ENCODE data around the gene BNC1. TPM values are rescaled to one million over a fixed set of nuclear protein-coding genes. Genes with fewer than 3 reads are reported as not detected.

Gene BNC1
- polyA plus RNA-seq, 1 of the 3 experiments (the other 2 are of a cell fraction), result not detected

GRCh38 chr15:83300826-83301225, 16.4 kb upstream of the BNC1 start:
- ChIA-PET CTCF (no interaction called here), POLR2A (no interaction called here)
- Histone ChIP-seq H3F3A (replicated peaks; ENCODE audit: insufficient read depth) (no peaks in the 10 kb centered on the region), H3K27ac (ENCODE audit: low read depth in 2 of 2, low read length in 1 of 2) (no peak overlapping the region), H3K9ac (no peak overlapping the region), H3K9me3 (no peaks in the 10 kb centered on the region), H3K27me3 (ENCODE audit: insufficient read depth) (peaks cover 5% of the 10 kb centered on the region; the same call in 1 of the 2 replicates), H3K4me1 (ENCODE audit: control insufficient read depth in 1 of 2, insufficient read depth in 2 of 2, low read depth in 1 of 2, low read length in 1 of 2) (peaks cover 0 to 5% of the 10 kb centered on the region in 2 experiments; a peak in 1 of 4 replicates), H3K9me2 (no peaks in the 10 kb centered on the region), H2AFZ (ENCODE audit: low read depth) (no peak overlapping the region), H3K4me2 (no peak overlapping the region), H3K79me2 (ENCODE audit: insufficient read depth) (no peaks in the 10 kb centered on the region), H3K4me3 (ENCODE audit: low read depth in 2 of 2, low read length in 1 of 2) (no peak overlapping the region), H4K20me1 (ENCODE audit: insufficient read depth) (no peaks in the 10 kb centered on the region), H3K36me3 (replicated peaks in 1 of 2; ENCODE audit: control insufficient read depth in 1 of 2, insufficient read depth in 2 of 2, low read length in 1 of 2) (no peaks in the 10 kb centered on the region)
- whole genome bisulfite sequencing (ENCODE audit: low lambda C conversion rate), result 89% methylated on average over 1 of the region's 1 CpG
- no peak for DNase-seq
- TF ChIP-seq MXI1 (IDR thresholded peaks at IDR 0.05; ENCODE audit: low read depth, low read length), result no peak
- TF ChIP-seq REST (IDR thresholded peaks at IDR 0.05; ENCODE audit: low read depth, low read length), result no peak
- TF ChIP-seq RXRA (IDR thresholded peaks at IDR 0.05; ENCODE audit: borderline replicate concordance, low read depth), result no peak
- TF ChIP-seq RAD21 (IDR thresholded peaks at IDR 0.05; ENCODE audit: low read length), result no peak
- no peak for TF ChIP-seq TAF1 (IDR thresholded peaks at IDR 0.05; ENCODE audit: borderline replicate concordance, low read depth, low read length)
- no peak for TF ChIP-seq GABPA (IDR thresholded peaks at IDR 0.05; ENCODE audit: low read depth)
- TF ChIP-seq NFIC (IDR thresholded peaks at IDR 0.05; ENCODE audit: borderline replicate concordance), result no peak
- no peak for TF ChIP-seq CHD2 (IDR thresholded peaks at IDR 0.05; ENCODE audit: low read length, partially characterized antibody)
- no peak for TF ChIP-seq ELF1 (IDR thresholded peaks at IDR 0.05)
- no peak for TF ChIP-seq FOSL2 (IDR thresholded peaks at IDR 0.05; ENCODE audit: borderline replicate concordance, low read depth)
- no peak for TF ChIP-seq EP300 (IDR thresholded peaks at IDR 0.05; ENCODE audit: borderline replicate concordance in 1 of 2, low read depth in 1 of 2, low read length in 1 of 2)
- TF ChIP-seq ZBTB33 (IDR thresholded peaks at IDR 0.05; ENCODE audit: borderline replicate concordance, low read depth), result no peak
- TF ChIP-seq GATA2 (CRISPR knock-in tag; IDR thresholded peaks at IDR 0.05), result no peak
- TF ChIP-seq POLR2AphosphoS5 (IDR thresholded peaks at IDR 0.05; ENCODE audit: low read depth, low read length), result no peak
- TF ChIP-seq MAX (IDR thresholded peaks at IDR 0.05; ENCODE audit: low read depth), result no peak
- TF ChIP-seq SMC3 (IDR thresholded peaks at IDR 0.05; ENCODE audit: low read depth, low read length), result no peak
- no peak for TF ChIP-seq RCOR1 (IDR thresholded peaks at IDR 0.05; ENCODE audit: low read length)
- TF ChIP-seq JUND (IDR thresholded peaks at IDR 0.05), result no peak
- no peak for TF ChIP-seq RFX5 (IDR thresholded peaks at IDR 0.05; ENCODE audit: low read length)
- TF ChIP-seq YY1 (IDR thresholded peaks at IDR 0.05; ENCODE audit: low read depth), result no peak

Data from SK-N-SH (cell line).